ENCODE results near the gene SKIDA1.

The SKIDA1 gene

GRCh38 chr10:21508706-21509331 lies 16.7 kb downstream of the SKIDA1 start:
- no peak for DNase-seq
- in situ Hi-C loops (cut with HindIII; ENCODE audit: low pct_ligation_motif_present, low pct_unique_long_range_greater_than_20kb, low sequenced_read_pairs): no loop called here

DNA sequence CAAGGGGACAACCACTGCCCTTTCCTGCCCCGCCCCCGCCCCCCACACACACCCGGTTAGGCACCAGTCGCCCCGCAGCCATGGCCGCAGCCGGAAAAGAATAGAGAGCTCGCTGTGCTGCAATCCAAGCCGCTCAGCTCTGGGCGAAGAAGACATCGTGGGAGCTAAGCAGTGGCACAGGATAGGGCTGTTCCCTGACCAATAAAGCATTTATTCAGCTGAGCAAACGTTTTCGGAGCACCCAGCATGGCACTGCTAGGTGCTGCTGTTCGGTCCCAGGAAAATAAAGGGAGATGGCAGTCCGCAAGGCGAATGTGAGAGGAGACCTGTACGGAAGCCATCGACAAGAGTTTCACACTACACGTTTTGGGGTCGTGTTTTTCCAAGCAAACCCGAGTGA lies 18.3 kb downstream of the SKIDA1 start:
- DNase-seq: no peak
- in situ Hi-C loops (cut with HindIII; ENCODE audit: low pct_ligation_motif_present, low pct_unique_long_range_greater_than_20kb, low sequenced_read_pairs): no loop called here

DNA sequence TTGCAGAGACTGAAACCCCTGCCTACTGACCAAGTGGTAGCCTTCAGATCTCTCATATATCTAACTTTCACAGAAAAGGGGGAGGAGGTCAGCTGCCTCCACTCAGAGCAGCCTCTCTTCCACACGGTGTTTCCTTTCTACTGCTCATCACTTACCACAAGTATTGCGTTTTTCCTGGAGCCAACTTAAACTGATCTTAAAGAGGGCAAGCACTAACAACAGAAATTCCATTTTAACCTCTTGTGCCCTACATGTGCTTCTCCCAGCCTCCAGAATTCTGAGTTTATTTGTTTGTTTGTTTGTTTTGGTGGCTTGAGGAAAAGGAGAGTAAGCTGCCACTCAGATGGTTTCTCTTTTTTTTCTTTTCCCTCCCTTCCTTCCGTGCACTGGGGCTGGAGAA lies 19.1 kb downstream of the SKIDA1 start:
- DNase-seq: no peak

DNA sequence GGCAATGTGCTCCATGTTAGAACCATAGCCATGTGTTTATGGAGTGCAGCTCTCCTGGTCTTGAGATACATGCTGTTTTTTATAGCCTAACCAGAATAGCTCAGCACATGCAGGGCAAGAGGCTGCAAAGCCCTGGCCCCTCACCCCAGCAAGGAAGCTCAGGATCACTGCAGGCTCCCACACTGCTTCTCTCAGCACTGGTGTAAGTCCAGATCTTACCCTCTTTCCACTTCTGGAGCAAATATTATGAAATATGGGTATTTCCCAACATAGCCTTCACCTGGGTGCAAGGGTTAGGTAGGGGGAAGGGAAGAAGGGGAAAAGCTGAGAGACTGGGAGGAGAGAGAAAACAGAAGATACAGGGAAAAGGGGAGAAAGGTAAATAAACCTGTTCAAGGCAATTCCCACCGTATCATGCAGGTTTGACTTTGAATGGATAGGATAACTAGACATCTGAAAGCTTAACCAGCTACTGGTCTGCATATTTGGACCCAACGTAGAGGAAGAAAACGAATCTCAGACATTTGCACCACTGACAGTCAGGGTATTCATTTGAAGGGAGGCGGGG lies 19.7 kb downstream of the SKIDA1 start:
- no peak for DNase-seq
- in situ Hi-C loops (cut with HindIII; ENCODE audit: low pct_ligation_motif_present, low pct_unique_long_range_greater_than_20kb, low sequenced_read_pairs): no loop called here

More for the DNA sequence above, 19.1 kb downstream of the SKIDA1 start:
- in situ Hi-C loops (cut with HindIII; ENCODE audit: low pct_ligation_motif_present, low pct_unique_long_range_greater_than_20kb, low sequenced_read_pairs): no loop called here

DNA sequence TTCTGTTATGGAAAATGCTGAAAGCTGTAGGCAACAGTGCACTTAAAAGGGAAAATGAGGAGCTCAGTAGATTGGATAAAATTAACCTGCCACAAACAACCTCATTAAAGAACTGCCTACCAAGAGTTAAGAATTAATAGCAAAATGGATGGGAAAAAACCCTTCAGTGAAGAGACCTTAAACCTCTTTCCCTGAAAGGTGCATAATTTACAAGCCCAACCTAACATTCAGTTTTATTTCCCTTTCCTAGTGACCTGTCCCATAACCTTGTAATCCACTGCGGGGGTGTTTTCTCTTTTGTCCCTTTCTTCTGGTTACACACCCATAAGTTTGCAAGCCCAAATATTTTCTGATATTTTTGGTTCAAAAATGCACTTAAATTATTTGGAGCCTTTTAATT lies 21.9 kb downstream of the SKIDA1 start:
- DNase-seq: no peak
- in situ Hi-C loops (cut with HindIII; ENCODE audit: low pct_ligation_motif_present, low pct_unique_long_range_greater_than_20kb, low sequenced_read_pairs): no loop called here

DNA sequence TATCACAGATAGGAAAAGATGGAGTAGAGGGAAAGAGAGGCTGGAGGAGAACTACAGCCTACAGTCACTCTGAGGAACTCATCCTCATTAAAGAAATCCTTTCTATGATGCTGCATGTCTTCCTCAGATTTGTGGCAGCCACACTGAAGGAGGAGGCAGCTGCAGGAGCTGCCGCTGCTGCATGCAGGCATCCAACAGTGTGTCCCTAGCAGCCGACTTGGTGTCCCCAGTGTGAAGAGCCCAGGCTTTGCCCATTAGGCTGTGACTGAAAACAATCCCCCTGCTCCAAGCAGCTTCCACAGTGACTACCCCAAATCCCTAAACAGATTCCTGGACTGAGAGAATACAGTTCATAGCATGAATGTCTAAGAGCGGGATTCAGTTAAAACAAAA lies 23.1 kb downstream of the SKIDA1 start:
- in situ Hi-C loops (cut with HindIII; ENCODE audit: low pct_ligation_motif_present, low pct_unique_long_range_greater_than_20kb, low sequenced_read_pairs): no loop called here
- DNase-seq: no peak

- in situ Hi-C loops (cut with HindIII; ENCODE audit: low pct_ligation_motif_present, low pct_unique_long_range_greater_than_20kb, low sequenced_read_pairs): no loop called here
- DNase-seq: no peak
Observed at GRCh38 chr10:21501731-21502347, 23.6 kb downstream of the SKIDA1 start.

GRCh38 chr10:21501091-21501490 lies 24.4 kb downstream of the SKIDA1 start:
- no peak for DNase-seq
- in situ Hi-C loops (cut with HindIII; ENCODE audit: low pct_ligation_motif_present, low pct_unique_long_range_greater_than_20kb, low sequenced_read_pairs): no loop called here

GRCh38 chr10:21500578-21500910 lies 24.9 kb downstream of the SKIDA1 start:
- DNase-seq: no peak
- in situ Hi-C loops (cut with HindIII; ENCODE audit: low pct_ligation_motif_present, low pct_unique_long_range_greater_than_20kb, low sequenced_read_pairs): no loop called here

DNA sequence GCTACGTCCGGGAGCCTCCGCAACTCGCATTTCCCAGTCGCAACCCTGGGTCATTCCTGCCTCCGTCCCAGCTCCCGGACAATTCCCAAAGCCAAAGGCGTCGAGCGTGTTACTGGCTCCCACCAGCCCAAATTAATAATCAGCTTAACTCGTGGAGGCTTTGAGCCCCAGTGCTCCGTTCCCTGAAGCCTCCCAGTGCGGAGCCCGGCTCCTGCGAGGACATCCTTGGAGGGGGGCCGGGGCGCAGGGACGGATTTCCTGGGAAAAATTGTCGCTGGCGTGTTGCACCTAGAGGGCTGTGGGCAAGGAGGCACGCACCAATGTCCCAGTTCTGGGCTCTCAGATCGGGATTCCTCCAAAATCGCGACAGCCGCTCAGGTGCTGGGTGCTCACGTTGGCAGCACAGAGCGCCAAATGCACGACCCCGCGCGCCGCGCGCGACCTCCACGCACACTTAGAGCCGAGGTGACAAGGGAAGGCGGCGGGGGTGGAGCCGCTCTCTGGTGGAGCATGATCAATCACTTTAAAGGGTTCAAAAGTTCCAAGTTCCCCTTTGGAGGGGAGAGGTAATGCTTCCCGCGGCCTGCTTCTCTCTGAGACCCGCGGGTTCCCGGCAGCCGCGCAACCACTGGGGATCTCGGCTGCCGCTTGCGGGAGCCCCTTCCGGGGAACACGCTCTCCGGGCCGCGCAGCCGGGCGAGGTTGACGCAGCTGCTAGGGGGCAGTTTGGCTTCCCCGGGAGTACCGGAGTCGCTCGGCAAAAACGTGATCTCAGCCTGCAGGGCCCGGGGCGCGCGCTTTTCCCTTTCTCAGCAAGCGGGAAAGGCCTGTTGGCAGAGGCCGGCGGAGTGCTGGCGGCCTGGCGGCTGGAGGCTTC lies 25.5 kb downstream of the SKIDA1 start:
- in situ Hi-C loops (cut with HindIII; ENCODE audit: low pct_ligation_motif_present, low pct_unique_long_range_greater_than_20kb, low sequenced_read_pairs): no loop called here

GRCh38 chr10:21498986-21499385 lies 26.5 kb downstream of the SKIDA1 start:
- in situ Hi-C loops (cut with HindIII; ENCODE audit: low pct_ligation_motif_present, low pct_unique_long_range_greater_than_20kb, low sequenced_read_pairs): no loop called here
- DNase-seq: no peak

More for the DNA sequence above, 25.5 kb downstream of the SKIDA1 start:
- DNase-seq: no peak

DNA sequence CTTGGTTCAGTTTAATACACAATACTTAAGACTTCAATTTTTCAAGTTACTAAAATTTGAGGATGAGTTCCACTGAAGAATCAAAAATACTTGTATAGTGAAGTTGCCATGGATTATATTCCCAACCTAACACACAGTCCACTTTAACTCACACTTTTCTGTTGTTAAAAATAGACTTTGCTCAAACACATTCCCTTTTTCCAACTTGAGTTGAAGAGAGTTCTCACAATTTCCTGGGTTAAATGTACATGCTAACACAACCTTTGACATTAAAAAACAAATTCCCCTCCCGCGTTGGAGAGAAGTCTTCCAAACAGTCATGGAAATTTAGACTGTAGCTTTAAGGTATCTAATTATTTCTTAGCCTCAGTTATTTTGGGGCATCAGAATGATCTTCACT lies 27.1 kb downstream of the SKIDA1 start:
- DNase-seq: no peak
- in situ Hi-C loops (cut with HindIII; ENCODE audit: low pct_ligation_motif_present, low pct_unique_long_range_greater_than_20kb, low sequenced_read_pairs): no loop called here

GRCh38 chr10:21497177-21497807 lies 28.2 kb downstream of the SKIDA1 start:
- in situ Hi-C loops (cut with HindIII; ENCODE audit: low pct_ligation_motif_present, low pct_unique_long_range_greater_than_20kb, low sequenced_read_pairs): no loop called here
- peak; percentile 93 for DNase-seq

DNA sequence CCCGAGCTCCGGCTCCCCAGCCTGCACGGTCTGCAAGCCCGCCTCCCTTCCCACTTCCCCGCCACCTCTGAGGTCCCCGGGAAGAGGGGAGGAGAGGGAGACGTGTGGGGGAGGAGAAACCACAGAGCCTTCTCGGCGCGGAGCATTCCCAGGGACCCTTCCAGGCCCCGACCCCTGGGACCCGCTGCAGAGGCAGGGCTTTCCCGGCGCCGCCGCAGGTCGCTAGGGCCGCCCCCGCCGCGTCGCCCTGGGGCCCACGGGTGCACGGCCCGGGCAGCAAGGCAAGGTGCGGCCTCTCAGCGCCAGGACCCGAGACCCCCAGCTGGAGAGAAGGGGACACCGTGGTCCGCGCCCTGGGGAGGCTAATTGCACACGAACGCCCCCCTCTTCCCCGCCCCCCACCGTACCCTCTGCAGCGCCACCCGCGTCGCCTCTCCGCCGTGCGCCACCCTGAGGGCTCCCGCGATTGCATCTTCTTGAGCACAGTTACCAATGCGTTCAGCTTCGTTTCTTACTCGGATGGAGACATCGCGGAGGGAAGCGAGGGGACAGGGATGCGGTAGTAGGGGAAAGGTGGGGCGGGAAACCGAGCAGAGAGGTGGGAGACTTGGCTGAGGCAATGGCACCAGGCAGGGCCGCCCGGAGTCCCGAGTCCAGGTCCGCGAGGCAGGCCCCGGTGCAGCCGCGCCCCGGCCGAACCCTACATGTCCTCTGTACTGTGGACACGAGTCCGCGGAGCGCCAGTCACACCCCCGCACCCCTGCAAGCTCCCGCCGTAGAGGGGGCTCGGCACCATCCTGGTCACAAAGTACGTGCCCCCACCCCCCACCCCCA lies 28.9 kb downstream of the SKIDA1 start:
- in situ Hi-C loops (cut with HindIII; ENCODE audit: low pct_ligation_motif_present, low pct_unique_long_range_greater_than_20kb, low sequenced_read_pairs): no loop called here
- DNase-seq: peak; percentile 50

- DNase-seq: peak; percentile 85
- in situ Hi-C loops (cut with HindIII; ENCODE audit: low pct_ligation_motif_present, low pct_unique_long_range_greater_than_20kb, low sequenced_read_pairs): no loop called here
Observed at GRCh38 chr10:21495752-21496342, 29.6 kb downstream of the SKIDA1 start.

- in situ Hi-C loops (cut with HindIII; ENCODE audit: low pct_ligation_motif_present, low pct_unique_long_range_greater_than_20kb, low sequenced_read_pairs): no loop called here
Observed at GRCh38 chr10:21495002-21495751, 30.3 kb downstream of the SKIDA1 start.

More at GRCh38 chr10:21495002-21495751, 30.3 kb downstream of the SKIDA1 start:
- peak; percentile 20 for DNase-seq
